ENCODE data around the gene PIEZO1.

The PIEZO1 gene

DNA sequence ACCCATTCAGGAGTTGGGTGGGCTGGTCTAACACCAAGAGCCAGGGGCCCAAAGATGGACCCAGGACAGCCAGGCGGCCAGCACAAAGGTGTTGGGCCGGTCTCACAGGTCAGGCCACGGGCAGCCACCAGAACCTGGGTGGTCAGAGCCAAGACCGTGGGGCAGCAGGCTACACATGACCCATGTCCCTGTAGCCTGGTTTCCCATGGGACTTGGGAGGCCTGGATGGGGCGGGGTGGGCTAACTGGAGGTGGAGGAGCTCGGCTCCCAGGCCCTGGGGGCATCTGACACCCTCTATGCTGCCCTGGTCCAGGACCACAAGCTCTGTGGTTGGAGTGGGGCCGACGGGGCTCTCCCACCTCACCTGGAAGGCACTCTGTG is 61.5 kb downstream of the PIEZO1 start:
- TF ChIP-seq, protein P1, sequence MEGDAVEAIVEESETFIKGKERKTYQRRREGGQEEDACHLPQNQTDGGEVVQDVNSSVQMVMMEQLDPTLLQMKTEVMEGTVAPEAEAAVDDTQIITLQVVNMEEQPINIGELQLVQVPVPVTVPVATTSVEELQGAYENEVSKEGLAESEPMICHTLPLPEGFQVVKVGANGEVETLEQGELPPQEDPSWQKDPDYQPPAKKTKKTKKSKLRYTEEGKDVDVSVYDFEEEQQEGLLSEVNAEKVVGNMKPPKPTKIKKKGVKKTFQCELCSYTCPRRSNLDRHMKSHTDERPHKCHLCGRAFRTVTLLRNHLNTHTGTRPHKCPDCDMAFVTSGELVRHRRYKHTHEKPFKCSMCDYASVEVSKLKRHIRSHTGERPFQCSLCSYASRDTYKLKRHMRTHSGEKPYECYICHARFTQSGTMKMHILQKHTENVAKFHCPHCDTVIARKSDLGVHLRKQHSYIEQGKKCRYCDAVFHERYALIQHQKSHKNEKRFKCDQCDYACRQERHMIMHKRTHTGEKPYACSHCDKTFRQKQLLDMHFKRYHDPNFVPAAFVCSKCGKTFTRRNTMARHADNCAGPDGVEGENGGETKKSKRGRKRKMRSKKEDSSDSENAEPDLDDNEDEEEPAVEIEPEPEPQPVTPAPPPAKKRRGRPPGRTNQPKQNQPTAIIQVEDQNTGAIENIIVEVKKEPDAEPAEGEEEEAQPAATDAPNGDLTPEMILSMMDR (IDR thresholded peaks at IDR 0.05; ENCODE audit: low read depth, low read length) = no peak
- no peak for TF ChIP-seq POLR2A (IDR thresholded peaks at IDR 0.05; ENCODE audit: extremely low read depth, insufficient read length)
- no peak for TF ChIP-seq MYC (IDR thresholded peaks at IDR 0.05; ENCODE audit: low read depth, low read length)
- TF ChIP-seq, protein P2, sequence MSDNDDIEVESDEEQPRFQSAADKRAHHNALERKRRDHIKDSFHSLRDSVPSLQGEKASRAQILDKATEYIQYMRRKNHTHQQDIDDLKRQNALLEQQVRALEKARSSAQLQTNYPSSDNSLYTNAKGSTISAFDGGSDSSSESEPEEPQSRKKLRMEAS (IDR thresholded peaks at IDR 0.05; ENCODE audit: low read depth, low read length) = no peak

DNA sequence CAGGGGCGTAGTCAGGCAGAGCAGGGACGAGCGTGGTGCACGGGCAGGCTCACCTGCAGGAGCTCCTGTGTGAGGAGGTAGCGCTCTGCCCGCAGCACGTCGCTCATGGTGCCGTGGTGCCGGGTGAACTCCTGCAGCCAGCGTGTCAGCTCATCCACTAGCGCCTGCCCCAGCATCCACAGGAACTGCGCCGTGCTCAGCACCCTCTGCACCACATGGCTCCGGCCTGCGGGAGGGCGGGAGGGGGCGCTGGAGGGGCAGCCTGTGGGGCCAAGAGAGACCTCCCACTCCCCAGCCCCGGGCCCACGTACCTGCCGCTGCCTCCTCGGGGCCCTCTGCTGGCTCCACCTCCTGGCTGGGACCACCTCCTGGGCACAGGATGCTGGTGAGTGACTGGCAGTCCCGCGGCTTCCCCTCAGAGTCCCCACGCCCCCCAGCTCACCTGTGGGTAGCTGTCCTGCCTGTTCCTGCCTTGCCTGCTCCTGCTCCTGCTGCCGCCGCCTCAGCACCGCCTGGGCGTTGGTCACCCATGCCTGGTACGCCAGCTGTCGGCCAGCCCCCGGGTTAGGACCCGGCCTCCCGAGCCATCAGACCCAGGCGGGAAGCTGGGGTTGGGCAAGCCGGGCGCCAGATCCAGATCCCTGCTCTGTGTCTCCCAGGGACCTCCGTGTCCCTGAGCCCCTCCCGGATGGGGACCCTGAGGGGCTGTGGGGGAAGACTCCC is 62.1 kb downstream of the PIEZO1 start:
- no peak for DNase-seq (ENCODE audit: low read depth)
- TF ChIP-seq, protein P2 (IDR thresholded peaks at IDR 0.05; ENCODE audit: low read depth, low read length) = no peak
- TF ChIP-seq, protein P1 (IDR thresholded peaks at IDR 0.05; ENCODE audit: low read depth, low read length) = no peak
- no peak overlapping the region for H3K4me3 ChIP-seq (ENCODE audit: low read depth, low read length)

More for the DNA sequence above, 61.5 kb downstream of the PIEZO1 start:
- H3K4me3 ChIP-seq (ENCODE audit: low read depth, low read length) = no peak overlapping the region
- DNase-seq (ENCODE audit: low read depth) = no peak

DNA sequence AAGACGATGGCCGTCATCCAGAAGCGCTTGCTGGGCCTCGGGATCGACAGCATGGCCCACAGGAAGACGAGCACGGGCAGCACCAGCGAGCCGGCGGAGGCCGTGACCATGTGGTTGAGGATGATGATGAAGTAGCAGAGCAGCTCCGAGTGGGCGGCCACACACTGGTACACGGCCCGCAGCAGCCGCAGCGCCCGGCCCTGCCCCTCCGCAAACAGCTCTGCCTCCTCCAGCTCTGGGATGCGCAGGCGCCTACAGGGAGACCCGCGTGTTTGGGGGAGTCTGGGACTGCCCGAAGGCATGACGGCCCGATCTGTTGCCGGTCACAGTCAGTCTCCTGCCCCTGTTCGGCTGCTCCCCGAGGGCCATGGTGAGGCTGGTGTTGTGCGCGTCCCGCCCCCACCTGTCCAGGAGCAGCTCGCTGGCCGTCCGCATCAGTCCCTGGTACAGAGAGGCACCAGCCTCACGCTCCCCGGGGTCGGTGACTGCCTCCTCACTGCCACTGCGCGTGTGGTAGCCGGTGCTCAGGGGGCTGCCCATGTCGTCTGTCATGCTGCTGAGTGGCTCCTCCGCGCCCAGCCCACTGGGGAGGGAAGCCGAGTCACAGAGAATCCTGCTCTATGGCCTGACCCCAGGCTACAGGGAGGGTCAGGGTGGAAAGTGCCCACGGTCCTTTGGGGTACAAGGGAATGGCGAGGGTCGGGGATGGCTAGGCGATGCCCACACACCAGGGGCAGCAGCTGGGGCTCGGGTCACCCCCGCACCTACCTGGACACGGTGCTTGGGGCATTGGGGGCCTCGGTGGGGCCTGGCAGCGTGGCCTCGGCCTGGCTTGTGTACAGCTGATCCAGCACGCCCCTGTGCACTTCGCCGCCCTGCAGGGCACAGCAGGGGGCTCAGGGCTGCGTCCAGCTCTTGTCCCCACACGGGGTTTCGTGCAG is 62.9 kb downstream of the PIEZO1 start:
- H3K4me3 ChIP-seq (ENCODE audit: low read depth, low read length) = no peak overlapping the region
- TF ChIP-seq POLR2A (IDR thresholded peaks at IDR 0.05; ENCODE audit: extremely low read depth, insufficient read length) (no peak), MYC (IDR thresholded peaks at IDR 0.05; ENCODE audit: low read depth, low read length) (no peak)
- TF ChIP-seq, protein P2 (IDR thresholded peaks at IDR 0.05; ENCODE audit: low read depth, low read length) = no peak
- TF ChIP-seq, protein P1 (IDR thresholded peaks at IDR 0.05; ENCODE audit: low read depth, low read length) = no peak
- no peak for DNase-seq (ENCODE audit: low read depth)

DNA sequence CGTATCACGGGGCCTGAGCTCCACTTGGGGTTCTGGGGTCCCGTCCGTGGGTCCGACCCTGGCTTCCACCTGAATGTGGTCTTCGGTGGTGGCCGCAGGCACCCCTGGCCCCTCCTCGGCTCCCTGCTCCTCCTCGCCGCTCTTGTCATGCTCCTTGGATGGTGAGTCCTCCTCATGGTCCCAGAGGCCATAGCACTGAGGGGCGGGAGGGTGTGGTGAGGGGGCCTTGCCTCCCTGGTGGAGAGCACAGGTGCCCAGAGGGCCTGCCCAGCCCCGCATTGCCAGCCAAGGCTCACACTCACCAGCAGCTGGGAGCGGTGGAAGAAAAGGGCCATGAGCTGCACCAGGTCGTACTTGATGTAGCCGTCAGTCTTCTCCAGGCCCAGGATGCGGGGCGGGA is 63.8 kb downstream of the PIEZO1 start:
- TF ChIP-seq, protein P2 (IDR thresholded peaks at IDR 0.05; ENCODE audit: low read depth, low read length) = no peak
- TF ChIP-seq MYC (IDR thresholded peaks at IDR 0.05; ENCODE audit: low read depth, low read length) = no peak
- no peak for TF ChIP-seq POLR2A (IDR thresholded peaks at IDR 0.05; ENCODE audit: extremely low read depth, insufficient read length)
- TF ChIP-seq, protein P1 (IDR thresholded peaks at IDR 0.05; ENCODE audit: low read depth, low read length) = no peak
- DNase-seq (ENCODE audit: low read depth) = no peak
- no peak overlapping the region for H3K4me3 ChIP-seq (ENCODE audit: low read depth, low read length)

DNA sequence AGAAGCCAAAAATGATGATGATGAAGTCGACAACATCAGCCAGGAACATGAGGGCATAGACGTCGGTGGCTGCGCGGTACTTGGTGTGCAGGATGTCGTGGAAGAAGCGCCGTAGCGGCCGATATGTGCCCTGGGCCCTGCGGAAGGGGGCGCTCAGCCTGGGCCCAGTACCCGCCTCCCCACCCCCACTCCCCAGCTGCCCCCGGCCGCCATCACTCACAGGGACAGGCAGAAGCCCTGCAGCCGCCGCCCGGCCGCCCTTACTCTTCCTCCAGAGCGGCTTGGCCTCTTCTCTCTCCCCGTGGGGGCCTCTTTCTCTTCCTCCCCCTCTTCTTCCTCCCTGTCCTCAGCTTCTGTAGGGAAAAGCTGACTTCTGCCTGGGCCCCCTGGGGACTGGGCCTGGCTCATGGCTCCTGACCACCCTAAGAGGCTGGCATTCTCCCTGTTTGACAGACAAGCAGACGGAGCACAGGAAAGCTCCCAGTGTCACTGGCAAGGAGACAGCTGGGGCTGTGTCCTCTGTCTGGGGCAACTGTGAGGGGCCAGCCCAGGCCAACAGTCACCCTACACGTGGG is 64.5 kb downstream of the PIEZO1 start:
- DNase-seq (ENCODE audit: low read depth) = no peak
- H3K4me3 ChIP-seq (ENCODE audit: low read depth, low read length) = no peak overlapping the region
- TF ChIP-seq, protein P2 (IDR thresholded peaks at IDR 0.05; ENCODE audit: low read depth, low read length) = no peak
- TF ChIP-seq MYC (IDR thresholded peaks at IDR 0.05; ENCODE audit: low read depth, low read length) (no peak), POLR2A (IDR thresholded peaks at IDR 0.05; ENCODE audit: extremely low read depth, insufficient read length) (no peak)
- TF ChIP-seq, protein P1 (IDR thresholded peaks at IDR 0.05; ENCODE audit: low read depth, low read length) = no peak
